Stimulated activated CD4-positive, alpha-beta T cell treated with anti-CD3 and anti-CD28 coated beads, Interleukin-2, amount 100 ng/mL, for 48 hours (primary cell): ENCODE data around the gene AKR1E2.

Experiments
- DNase-seq, 2 donors: peaks; one replicate each; pipeline ENCODE4 v3.0.0-alpha.2; 2020

Gene AKR1E2

DNA sequence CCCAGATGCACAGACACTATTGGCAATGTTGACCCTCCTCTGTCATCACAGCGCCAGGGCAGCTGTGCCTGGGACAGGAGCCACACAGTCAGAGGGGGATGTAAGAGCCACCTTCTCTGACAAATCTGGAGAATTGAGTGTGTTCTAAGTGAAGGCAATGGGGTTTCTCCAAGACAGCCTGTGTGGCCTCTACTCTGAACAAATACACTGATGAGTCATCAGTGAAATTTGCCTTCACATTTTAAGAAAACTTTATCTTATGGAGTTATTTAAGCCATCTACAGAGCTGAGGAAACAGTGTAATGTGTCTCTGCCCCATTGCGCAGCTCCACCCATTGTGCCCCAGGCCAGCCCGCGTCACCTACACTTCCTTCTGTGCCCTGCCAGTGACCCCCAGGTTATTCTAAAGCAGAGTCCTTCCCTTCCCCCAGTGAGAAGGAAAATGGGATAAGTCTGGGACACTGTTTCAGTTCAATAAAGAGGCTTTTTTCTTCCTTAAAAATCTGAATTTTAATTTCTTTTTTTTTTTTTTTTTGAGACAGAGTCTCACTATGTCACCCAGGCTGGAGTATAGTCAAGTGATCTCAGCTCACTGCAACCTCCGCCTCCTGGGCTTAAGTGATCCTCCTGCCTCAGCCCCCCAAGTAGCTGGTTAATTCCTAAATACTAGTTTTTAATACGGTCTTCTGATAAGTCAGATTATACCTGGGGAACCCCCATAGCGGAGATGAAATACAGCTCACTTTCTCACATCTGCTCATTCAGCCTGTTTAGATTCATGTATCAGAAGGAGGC is 21.8 kb downstream of the AKR1E2 start:
- DNase-seq, result no peak

DNA sequence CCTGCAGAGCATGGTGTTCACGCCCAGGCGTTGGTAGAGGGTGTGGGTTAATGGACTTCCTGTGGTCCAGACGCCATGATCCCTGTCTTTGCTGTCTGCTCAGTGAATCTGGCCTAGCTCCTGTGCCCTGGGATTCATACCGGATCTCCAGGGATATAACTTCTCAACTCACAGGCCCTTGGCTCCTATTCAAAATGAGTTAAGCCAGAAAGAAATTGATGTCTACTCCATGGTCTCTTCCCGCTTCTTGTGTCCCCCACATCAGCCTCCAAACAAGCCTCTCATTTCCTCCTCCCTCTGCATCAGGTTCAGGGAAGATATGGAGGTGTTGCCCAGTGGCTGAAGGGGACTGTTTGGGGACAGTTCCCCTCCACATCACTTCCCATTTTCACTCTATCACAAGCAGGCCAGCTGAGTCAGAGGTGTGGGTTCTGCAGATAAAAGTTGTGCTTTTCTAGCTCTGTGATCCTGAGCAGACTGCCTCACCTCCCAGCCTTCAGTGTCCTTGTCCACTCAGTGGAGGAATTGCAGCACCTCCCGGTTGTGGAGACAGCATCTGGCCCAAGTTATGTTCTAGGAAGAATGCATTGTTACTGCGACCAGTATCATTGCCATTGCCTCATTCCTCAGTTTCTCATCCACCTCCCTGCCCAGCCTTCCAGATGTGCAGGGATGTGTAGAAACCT is 22.5 kb downstream of the AKR1E2 start:
- DNase-seq, result no peak

DNA sequence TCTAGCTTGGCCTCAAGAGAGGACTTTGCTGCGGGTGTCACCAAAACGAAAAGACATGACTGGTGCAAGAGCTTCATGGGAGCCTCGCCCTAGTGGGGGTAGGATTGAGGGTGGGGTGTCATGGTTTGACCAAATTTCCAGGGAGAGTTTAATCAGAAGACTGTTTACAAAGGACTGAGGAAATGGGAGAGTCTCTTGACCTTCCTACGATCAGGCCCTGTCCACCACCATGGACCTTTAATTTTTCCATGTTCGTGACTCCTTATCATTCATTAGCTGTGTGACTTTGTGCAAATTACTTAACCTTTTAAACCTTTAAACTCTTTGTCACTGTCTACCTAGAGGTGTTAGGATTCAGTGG is 23.0 kb downstream of the AKR1E2 start:
- no peak for DNase-seq

DNA sequence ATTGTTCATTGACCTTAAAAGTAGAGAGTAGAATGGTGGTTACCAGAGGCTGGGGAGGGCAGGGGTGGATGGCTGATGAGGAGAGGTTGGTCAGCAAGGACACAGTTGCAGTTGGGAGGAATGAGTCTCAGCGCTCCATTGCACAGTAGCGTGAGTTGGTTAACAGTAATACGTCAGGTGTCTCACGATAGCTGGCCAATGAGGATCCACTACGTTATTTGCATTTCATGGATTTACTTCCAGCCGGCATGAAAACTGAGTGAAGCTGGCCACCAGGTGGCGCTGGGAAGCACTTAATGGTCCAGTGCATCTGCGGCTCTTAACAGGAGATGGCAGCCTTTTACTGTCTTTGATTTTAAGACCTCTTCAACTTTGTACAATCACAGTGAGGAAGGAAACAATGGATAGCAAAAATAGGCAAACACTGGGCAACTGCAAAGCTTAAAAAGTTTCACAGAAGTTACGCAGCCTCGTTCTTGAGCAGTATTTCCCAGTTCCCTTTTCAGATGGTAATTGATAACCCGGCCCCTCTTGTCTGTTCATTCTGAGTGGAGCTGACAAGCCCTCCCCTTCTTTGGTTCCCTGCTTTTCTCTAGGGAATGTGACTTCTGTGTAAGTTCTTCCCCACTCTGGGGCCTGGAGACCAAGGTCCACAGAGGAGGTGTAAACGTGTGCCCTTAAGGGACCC is 23.7 kb downstream of the AKR1E2 start:
- peak; percentile 83 to 89 for DNase-seq

DNA sequence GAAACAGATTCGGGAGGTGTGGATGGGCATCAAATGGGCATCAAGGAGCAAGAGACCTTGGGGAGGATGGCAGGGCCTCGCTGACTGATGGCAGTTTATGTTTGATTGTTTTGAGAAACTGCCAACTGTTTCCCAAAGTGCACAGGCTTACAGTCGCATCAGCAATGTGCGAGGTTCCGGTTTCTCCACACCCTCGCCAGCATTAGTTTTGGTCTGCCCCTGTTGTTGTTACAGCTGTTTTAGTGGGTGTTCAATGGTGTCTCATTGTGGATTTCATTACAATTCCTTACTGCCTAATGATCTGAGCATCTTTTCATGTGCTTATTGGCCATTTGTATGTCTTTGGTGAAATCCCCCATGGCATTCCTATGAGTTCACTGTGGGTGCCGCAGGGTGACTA is 24.4 kb downstream of the AKR1E2 start:
- no peak for DNase-seq

DNA sequence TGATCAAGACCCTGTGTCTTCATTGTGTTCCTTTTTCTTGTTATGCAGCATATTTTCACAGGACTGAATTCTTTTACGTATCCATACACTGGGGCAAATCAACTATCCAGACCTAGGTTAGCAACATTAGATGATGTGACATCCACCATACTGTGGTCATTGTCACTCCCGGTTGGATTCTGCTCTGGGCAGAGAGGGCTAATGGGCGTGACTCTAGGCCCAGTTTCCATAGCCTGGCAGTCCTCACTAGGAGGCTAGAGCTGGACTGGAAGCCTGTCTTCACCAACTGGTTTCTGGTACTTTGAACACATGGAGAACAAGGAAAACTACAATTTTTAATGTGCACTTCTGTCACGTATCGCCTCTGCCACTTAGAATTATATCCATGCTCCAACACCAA is 25.2 kb downstream of the AKR1E2 start:
- DNase-seq, result no peak

DNA sequence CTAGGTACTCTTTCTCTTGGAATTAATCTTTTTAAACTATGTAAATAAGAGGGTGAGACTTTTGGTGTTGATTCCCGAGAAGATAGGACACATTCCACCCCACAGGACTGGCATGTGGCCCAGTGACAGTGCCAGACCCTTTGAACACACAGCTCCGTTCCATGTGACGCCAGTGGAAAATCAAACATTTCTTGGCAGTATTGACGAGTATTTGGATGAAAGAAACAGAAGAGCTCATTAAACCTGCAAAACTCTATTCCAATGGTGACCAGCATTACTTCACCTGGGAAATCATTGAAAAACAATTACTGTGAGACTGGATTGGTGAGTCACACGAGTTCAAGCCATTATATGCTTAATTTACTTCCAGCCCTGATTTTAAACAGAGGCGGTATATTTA is 25.8 kb downstream of the AKR1E2 start:
- DNase-seq, result no peak

DNA sequence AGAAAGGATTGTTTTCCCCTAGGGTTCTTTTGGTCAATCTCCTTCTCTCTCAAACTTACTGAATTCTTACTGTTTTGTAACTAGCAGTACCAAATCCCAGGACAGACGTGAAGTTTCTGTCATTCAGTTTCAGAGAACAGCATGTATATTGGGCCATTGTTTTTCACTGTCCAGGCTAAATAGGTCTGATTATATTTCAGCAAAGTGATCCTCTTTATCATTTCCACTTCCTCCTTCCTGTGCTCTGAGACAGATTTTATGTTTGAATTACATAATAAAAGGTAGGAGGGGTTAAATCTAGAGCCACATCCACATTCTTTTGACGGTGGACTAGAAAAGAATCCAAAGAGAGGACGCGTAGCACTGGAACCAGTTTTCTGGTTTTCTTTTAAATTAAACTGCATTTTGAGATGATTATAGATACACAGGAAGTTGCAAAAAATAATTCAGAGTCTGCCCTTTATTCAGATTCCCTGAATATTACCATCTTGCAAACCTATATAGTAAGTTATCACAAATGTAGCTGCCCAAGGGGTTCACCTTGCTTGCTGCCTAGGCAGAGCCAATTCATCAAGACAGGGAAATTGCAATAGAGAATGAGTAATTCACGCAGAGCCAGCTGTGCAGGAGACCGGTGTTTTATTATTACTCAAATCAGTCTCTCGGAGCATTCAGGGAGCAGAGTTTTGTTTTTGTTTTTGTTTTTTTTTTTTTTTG is 40.1 kb downstream of the AKR1E2 start:
- no peak for DNase-seq

DNA sequence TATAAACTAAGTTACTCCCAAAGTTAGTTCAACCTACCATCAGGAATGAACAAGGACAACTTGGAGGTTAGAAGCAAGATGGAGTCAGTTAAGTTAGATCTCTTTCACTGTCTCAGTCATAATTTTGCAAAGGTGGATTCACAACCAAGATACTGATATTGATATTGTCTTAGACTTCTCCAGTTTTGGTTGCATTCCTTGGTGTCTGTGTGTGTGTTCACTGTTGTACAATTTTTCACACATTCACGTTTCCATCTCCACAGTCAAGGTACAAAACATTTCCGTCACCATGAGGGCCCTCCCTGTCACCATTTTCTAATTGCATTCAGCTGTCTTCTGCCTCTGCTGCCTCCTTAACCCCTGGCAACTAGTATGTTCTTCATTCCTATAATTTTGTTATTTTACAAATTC is 41.1 kb downstream of the AKR1E2 start:
- no peak for DNase-seq

DNA sequence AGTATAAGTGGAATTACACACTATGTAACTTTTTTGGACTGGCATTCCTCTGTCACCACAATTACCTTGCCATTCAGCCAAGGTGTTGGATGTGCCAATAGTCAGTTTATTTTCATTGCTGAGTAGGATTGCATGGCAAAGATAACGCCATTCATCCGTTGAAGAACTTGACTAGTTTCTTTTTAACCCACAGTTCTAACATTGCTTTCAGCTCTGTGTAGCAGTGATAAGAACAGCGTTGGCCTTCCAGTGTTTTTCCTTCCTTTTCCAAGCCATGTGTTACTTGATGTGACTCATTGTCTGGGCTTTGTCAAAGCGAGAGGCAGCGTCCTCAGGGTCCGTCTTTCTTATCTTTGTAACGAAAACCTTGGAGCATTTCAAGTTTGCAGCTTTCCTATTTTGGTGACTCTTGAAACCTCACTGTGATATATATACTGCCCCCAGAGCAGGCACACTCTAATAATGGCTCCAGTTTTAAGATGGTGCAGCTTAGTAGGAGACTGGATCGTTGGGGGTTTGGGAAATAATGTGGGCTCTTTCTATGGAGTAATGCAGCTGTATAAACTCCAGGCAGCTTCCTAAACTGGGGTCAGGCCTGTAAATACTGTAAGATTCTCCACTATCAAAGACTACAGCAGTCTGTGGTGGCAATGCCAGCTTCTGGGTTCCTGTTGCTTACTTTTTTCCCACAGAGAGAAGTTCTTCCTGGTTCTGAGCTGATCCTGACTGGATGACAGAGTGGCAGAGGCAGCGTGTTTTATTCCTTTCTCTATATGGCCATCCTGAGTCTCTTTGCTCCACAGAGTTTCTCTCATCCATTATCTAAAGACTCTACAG is 41.7 kb downstream of the AKR1E2 start:
- DNase-seq, result no peak

DNA sequence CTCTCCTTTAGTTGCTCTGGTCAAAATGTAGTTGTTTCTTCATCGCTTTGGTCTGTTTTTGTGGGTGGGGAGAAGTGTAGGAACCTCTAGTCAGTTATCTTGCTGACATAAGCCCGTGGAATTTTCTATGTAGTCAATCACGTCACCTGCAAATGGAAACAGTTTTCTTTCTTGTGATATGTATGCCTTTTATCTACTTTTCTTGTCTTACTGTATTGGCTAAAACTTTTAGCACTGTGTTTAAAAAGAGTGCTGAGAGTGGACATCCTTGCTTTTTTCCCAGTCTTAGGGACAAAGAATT is 42.3 kb downstream of the AKR1E2 start:
- DNase-seq, result no peak

DNA sequence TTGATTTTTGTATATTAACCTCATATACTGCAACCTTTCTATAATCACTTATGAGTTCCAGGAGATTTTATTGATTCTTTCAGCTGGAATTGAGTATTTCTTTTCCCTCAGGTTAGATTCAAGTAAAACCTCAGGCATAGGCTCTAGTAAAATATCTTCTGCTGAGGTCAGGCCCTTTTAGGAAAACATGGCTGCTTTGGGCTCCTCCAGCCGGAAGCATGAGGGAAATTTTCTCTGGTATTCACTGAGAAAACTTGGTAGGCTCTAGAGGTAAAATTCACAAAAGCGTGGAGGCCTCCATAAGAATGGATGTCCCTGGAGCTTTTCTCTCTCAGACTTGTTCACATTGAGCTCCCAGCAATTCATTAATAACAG is 56.7 kb downstream of the AKR1E2 start:
- DNase-seq, result no peak

DNA sequence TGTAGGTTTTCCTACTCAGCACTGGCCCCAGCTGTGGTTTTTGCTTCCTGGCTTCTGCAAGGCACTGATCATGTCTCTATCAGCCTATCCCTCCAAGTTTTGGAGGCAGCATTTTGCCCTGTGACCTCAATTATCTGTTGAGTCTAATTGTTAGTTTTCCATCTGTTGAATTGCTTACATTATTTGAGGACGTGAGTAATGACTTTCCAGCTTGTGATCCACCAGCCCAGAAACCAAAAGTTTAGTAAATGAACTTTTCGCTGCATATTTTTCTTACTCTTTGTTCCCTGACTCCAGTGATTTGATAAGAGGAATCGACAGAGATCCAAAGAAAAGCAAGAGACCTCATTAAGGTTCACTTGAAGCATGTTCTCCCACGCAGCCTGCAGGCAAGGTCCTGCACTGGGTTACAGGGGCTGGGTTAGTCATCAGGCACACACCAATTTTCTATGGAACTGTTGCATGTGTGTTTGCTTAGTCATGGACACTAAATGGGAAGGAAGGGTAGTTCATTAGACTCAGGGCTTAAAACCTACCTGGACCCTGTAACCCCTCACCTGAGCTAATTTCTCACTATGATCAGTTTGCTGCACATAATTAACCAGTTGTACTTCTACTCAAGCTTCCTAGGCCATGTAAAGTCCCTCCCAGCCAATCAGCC is 57.2 kb downstream of the AKR1E2 start:
- no peak for DNase-seq

DNA sequence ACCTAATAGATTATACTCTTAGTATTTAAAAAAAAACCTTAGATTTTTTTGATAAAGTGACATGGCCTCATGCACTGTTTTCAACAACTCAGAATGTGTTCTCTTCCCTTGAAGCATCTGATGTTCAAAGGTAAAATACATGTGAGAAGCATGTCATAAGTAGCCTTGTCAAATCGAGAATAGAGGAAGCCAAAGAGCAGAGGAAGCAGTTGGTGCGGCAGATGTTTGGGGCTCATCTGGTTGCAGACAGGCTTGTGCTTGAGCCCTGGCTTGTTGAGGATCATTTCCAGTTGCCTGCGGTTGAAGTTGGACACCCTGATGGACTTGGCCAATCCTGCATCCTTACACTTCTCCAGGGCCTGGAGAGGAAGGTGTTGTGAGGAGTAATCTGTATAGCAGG is 59.2 kb downstream of the AKR1E2 start:
- DNase-seq, result no peak

DNA sequence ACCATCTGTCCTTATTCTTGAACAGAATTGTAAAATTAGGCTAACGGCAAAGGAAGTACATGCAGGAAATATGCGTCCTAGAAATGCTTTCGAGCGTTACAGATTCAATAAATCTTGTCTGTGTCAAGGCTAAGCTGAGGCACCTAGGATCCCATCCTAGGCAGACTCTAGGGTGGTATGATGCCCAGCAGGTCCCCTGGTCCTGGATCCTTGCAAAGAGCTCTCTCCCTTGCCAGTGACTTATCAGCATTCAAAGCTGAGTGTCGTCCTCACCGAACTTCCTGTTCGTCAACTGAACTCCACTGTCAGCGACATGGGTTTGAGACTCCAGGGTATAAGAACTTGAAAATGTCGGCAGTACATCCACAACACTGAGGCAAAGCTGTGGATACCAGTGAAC is 61.5 kb downstream of the AKR1E2 start:
- DNase-seq, result no peak

DNA sequence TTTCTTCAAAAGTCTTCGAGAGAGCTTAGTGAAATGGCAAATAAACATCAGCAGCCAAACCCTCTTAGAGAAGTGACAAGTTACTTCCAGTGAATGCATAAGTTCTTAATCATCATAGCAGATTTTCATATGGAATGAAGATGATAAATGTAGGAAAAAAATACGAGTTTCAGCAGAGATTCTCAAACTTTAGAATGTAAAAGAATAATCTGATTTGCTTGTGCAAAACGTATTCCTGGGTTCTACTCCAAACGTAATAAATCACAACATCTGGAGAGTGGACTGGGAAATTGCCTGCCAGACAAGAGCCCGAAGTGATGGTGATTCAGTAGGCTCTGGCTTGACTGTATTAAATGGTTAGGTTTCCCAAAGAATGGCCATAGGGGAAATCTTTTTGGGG is 62.2 kb downstream of the AKR1E2 start:
- no peak for DNase-seq

DNA sequence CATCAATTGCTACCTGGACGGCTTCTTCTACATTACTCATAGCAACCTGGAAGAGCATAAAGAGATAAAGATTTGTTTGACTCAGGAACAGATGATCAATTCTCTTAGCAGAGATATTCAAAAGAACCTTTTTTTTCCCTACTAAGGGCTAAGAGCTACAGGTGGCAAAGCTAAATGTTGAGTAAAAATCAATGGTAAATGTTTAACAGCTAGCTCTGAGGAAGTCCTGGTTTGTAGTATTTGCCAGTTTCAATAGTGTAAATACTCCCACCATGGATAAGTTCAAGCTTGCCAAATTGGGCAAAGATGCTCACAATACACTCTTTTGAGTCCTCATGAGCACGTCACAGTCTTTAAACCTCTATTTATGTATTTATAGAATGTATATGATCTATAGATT is 64.0 kb downstream of the AKR1E2 start:
- DNase-seq, result no peak

DNA sequence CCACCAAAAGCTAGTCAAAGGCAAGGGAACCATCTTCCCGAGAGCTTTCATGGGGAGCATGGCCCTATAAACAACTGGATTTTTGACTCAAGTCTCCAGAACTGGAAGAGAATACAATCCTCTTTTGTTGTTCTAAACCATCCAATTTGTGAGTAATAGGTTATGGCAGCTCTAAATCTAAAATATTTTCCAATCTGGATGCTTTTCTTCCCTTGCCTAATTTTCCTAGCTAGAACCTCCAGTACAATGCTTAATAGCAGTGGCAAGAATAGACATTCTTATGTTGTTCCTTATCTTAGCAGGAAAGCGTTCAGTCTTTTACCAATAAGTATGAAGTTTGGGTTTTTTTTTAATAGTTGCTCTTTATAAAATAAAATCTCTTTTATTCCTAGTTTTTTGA is 66.7 kb downstream of the AKR1E2 start:
- no peak for DNase-seq

DNA sequence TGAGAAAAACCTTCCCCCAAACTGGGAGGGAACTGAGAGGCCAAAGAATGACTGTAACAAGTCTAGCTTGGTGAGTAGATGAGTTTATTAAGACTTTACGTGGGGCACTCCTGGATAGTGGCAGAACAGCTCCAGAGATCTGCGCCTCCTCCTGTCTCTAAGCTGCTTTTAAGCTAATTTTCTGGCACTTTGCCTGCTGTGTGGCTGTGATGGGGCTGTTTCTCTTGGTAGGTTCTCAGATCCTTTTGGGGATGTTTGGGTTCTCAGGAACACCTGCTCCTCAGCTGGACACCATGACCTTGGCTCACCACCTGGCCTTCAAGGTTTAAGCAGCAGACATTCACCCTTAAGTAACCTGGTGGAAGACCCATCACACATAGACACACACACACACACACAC is 68.3 kb downstream of the AKR1E2 start:
- no peak for DNase-seq
